Mesendoderm (in vitro differentiated cells): Measurements from ENCODE around the gene SCGB1C1.
"Not testable (repeated sequence)": the region's sequence is repeated elsewhere in the genome, so short reads cannot be mapped to it uniquely, and the experiment has no call there.

ENCODE experiments used
- DNase-seq: peaks from one replicate; pipeline ENCODE4 v3.0.0; 2013
- H2AK5ac ChIP-seq: 2 replicates; pipeline ENCODE4 v1.6.1; 2013; ENCODE audit warnings: low read length, inconsistent platforms
- H2BK120ac ChIP-seq: 2 replicates; pipeline ENCODE4 v1.6.1; 2013; ENCODE audit warnings: low read depth, mild to moderate bottlenecking, low read length, moderate library complexity, mixed read lengths
- H2BK15ac ChIP-seq: replicated peaks from 2 replicates; pipeline ENCODE4 v1.6.1; 2013; ENCODE audit warnings: low read depth, mild to moderate bottlenecking, moderate library complexity
- H2BK5ac ChIP-seq: 2 replicates; pipeline ENCODE4 v1.6.1; 2013; ENCODE audit warnings: low read length, inconsistent platforms
- H3K18ac ChIP-seq: 2 replicates; pipeline ENCODE4 v1.6.1; 2013; ENCODE audit warnings: mild to moderate bottlenecking, low read length, mixed read lengths
- H3K23ac ChIP-seq: one replicate; pipeline ENCODE4 v1.6.1; 2013; ENCODE audit warnings: low read length
- H3K27ac ChIP-seq: 2 replicates; pipeline ENCODE4 v1.5.1; 2013; ENCODE audit warnings: low read depth, mild to moderate bottlenecking, inconsistent platforms, low read length, moderate library complexity
- H3K27me3 ChIP-seq: 2 replicates; pipeline ENCODE4 v1.6.1; 2013; ENCODE audit warnings: low read length, control low read depth, mild to moderate bottlenecking, inconsistent platforms; ENCODE audit not compliant: insufficient read depth, poor library complexity
- H3K36me3 ChIP-seq: 2 replicates; pipeline ENCODE4 v1.6.1; 2013; ENCODE audit warnings: low read length, inconsistent platforms; ENCODE audit not compliant: control insufficient read depth, insufficient read depth
- H3K4ac ChIP-seq: one replicate; pipeline ENCODE4 v1.6.1; 2013; ENCODE audit warnings: low read depth, mild to moderate bottlenecking, low read length, moderate library complexity
- H3K4me1 ChIP-seq: 2 replicates; pipeline ENCODE4 v1.6.1; 2013; ENCODE audit warnings: low read depth, low read length, inconsistent platforms; ENCODE audit not compliant: control insufficient read depth
- H3K4me2 ChIP-seq: 2 replicates; pipeline ENCODE4 v1.6.1; 2013; ENCODE audit warnings: low read length
- H3K4me3 ChIP-seq: 2 replicates; pipeline ENCODE4 v1.5.1; 2013; ENCODE audit warnings: mild to moderate bottlenecking, low read length
- H3K56ac ChIP-seq: one replicate; pipeline ENCODE4 v1.6.1; 2013; ENCODE audit warnings: low read length
- H3K79me1 ChIP-seq: 2 replicates; pipeline ENCODE4 v1.6.1; 2013; ENCODE audit warnings: low read length, inconsistent platforms
- H3K79me2 ChIP-seq: 2 replicates; pipeline ENCODE4 v1.6.1; 2013; ENCODE audit warnings: mild to moderate bottlenecking, low read length; ENCODE audit not compliant: control insufficient read depth, insufficient read depth
- H3K9ac ChIP-seq: 2 replicates; pipeline ENCODE4 v1.6.1; 2013; ENCODE audit warnings: low read length, inconsistent platforms
- H4K5ac ChIP-seq: one replicate; pipeline ENCODE4 v1.6.1; 2013; ENCODE audit warnings: low read length
- H4K8ac ChIP-seq: one replicate; pipeline ENCODE4 v1.6.1; 2013; ENCODE audit warnings: low read depth, mild to moderate bottlenecking, control low read depth, low read length, moderate library complexity
- WGBS: extraction: QIAGEN DNeasy Blood & Tissue Kit; methylation state at CpG from one replicate; pipeline ENCODE4 v1.1.7; 2013; ENCODE audit warnings: low lambda C conversion rate, missing lambda C conversion rate; ENCODE audit not compliant: insufficient coverage; ENCODE audit errors: extremely low coverage; 5-methylcytosine and 5-hydroxymethylcytosine counted together

SCGB1C1 gene

DNA sequence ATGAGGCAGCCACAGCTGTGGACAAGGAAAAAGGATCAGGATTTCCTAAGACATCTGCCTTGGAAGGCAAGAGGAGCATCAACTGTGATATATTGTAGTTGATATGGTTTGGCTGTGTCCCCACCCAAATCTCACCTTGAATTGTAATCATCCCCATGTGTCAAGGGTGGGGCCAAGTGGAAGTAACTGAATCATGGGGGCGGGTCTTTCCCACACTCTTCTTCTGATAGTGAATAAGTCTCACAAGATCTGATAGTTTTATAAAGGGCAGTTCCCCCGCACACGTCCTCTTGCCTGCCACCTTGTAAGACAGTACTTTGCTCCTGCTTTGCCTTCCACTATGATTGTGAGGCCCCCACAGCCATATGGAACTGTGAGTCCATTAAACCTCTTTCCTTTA is 24.8 kb downstream of the SCGB1C1 start:
- H3K36me3 ChIP-seq: peaks cover 13% of the 10 kb centered on the region
- no peaks in the 10 kb centered on the region for H3K79me2 ChIP-seq
- no peak overlapping the region for H3K4me2 ChIP-seq
- H2BK120ac ChIP-seq: no peak overlapping the region
- H2BK15ac ChIP-seq: no peak overlapping the region
- H2AK5ac ChIP-seq: no peak overlapping the region
- no peak overlapping the region for H4K5ac ChIP-seq
- no CpG with 5 or more reads among the region's 3 CpGs for WGBS
- H2BK5ac ChIP-seq: no peak overlapping the region
- H3K18ac ChIP-seq: no peak overlapping the region
- no peak overlapping the region for H4K8ac ChIP-seq
- no peak overlapping the region for H3K23ac ChIP-seq
- no peak overlapping the region for H3K4ac ChIP-seq
- DNase-seq: no peak
- no peak overlapping the region for H3K27ac ChIP-seq
- no peaks in the 10 kb centered on the region for H3K4me1 ChIP-seq
- H3K79me1 ChIP-seq: peaks cover 2% of the 10 kb centered on the region
- H3K27me3 ChIP-seq: no peaks in the 10 kb centered on the region
- H3K4me3 ChIP-seq: no peak overlapping the region
- H3K9ac ChIP-seq: no peak overlapping the region
- no peak overlapping the region for H3K56ac ChIP-seq

- Histone ChIP-seq H2BK5ac (no peak overlapping the region), H3K36me3 (peaks cover 6% of the 10 kb centered on the region), H3K9ac (no peak overlapping the region), H3K23ac (no peak overlapping the region), H3K4me2 (no peak overlapping the region), H3K4me1 (no peaks in the 10 kb centered on the region), H3K27me3 (no peaks in the 10 kb centered on the region), H4K5ac (no peak overlapping the region), H4K8ac (no peak overlapping the region), H2BK120ac (no peak overlapping the region), H3K56ac (no peak overlapping the region), H3K18ac (no peak overlapping the region), H3K4ac (no peak overlapping the region), H2BK15ac (no peak overlapping the region), H3K79me2 (no peaks in the 10 kb centered on the region), H2AK5ac (no peak overlapping the region), H3K79me1 (no peaks in the 10 kb centered on the region), H3K4me3 (no peak overlapping the region), H3K27ac (no peak overlapping the region)
- WGBS: no CpG with 5 or more reads among the region's 29 CpGs
- no peak for DNase-seq
These were observed 26.1 kb downstream of the SCGB1C1 start for GRCh38 chr11:218815-219593.

GRCh38 chr11:220641-221215 is 27.9 kb downstream of the SCGB1C1 start:
- not testable (repeated sequence) for H3K56ac ChIP-seq, H3K18ac ChIP-seq, H3K79me2 ChIP-seq, H3K36me3 ChIP-seq, H3K27ac ChIP-seq, H3K4me3 ChIP-seq, H3K4ac ChIP-seq, H2BK15ac ChIP-seq, H3K23ac ChIP-seq, H4K8ac ChIP-seq, H3K9ac ChIP-seq, H3K79me1 ChIP-seq, H4K5ac ChIP-seq, H3K4me2 ChIP-seq, H3K27me3 ChIP-seq, H2BK120ac ChIP-seq, H2BK5ac ChIP-seq, H3K4me1 ChIP-seq, H2AK5ac ChIP-seq
- WGBS: no CpG with 5 or more reads among the region's 3 CpGs
- peak; percentile 74 for DNase-seq

DNA sequence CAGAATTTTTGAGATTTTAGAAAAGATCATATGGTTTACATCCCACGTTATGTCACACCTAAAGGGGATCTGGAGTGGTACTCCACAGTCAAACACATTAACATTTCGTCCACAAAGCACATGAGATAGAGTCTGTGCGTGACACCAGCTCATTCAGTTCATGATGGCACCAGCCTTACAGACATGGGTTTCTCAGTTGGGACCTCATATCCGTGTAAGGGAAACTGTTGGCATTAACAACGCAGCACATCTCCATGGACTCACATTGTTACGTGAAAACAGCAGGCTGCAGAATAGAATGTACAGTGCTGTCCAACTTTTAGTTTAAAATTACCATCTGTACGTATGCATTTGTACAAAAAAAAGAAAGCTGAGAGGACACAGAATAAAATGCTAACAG is 28.7 kb downstream of the SCGB1C1 start:
- Histone ChIP-seq H3K4ac (no peak overlapping the region), H3K36me3 (no peaks in the 10 kb centered on the region), H3K23ac (no peak overlapping the region), H3K27me3 (no peaks in the 10 kb centered on the region), H3K56ac (no peak overlapping the region), H3K9ac (no peak overlapping the region), H3K4me2 (no peak overlapping the region), H3K18ac (no peak overlapping the region), H2BK5ac (no peak overlapping the region), H4K8ac (no peak overlapping the region), H3K79me2 (no peaks in the 10 kb centered on the region), H2BK120ac (no peak overlapping the region), H3K4me1 (no peaks in the 10 kb centered on the region), H4K5ac (no peak overlapping the region), H3K4me3 (no peak overlapping the region), H2BK15ac (no peak overlapping the region), H2AK5ac (no peak overlapping the region), H3K79me1 (no peaks in the 10 kb centered on the region), H3K27ac (no peak overlapping the region)
- DNase-seq: no peak
- no CpG with 5 or more reads among the region's 7 CpGs for WGBS

DNA sequence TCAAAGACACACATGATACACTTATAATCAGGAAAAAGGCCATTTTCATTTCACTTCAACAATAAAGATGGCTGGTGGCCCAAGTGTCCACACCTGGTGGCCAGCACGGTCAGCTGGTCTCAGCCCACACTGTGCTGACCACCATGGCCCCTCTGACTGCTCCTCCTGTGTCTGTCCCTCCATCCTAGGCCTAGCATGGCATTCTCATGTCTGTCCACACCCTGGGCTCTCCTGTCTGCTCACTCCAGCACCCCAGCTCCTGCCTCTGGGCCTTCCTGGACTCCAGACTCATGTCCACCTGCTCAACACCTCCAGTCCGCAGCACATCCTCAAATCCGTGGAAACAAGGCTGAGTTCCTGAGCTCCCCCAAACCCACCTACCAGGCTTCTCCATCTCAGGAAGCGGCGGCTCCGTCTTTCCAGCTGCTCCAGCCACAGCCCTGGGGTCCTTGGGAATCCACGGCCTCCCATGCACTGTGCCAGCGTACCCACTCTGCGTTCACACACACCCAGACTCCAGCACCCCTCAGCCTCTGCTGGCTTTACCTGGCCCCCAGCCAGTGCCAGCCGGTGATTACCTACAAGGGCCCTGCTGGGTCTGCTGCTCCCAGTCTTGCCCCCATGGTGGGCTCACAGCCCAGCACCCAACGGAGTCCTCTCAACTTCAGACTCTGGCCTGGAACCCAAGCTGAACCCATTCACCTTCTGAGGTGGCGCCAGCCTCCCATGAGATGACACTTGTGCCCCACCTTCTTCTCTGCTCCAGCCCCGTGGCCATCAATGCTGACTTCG is 29.3 kb downstream of the SCGB1C1 start:
- Histone ChIP-seq H2BK5ac (no peak overlapping the region), H3K27ac (no peak overlapping the region), H3K23ac (no peak overlapping the region), H2AK5ac (no peak overlapping the region), H3K18ac (no peak overlapping the region), H3K4me1 (no peaks in the 10 kb centered on the region), H4K5ac (no peak overlapping the region), H3K36me3 (no peaks in the 10 kb centered on the region), H3K4me3 (no peak overlapping the region), H3K4me2 (no peak overlapping the region), H3K79me2 (no peaks in the 10 kb centered on the region), H3K79me1 (no peaks in the 10 kb centered on the region), H4K8ac (no peak overlapping the region), H3K56ac (no peak overlapping the region), H2BK15ac (no peak overlapping the region), H3K4ac (no peak overlapping the region), H3K9ac (no peak overlapping the region), H2BK120ac (no peak overlapping the region), H3K27me3 (no peaks in the 10 kb centered on the region)
- DNase-seq: no peak
- whole genome bisulfite sequencing: no CpG with 5 or more reads among the region's 14 CpGs
